ENCODE measurements around the gene PCDH9. TPM values are rescaled to one million over a fixed set of nuclear protein-coding genes. Genes with fewer than 3 reads are reported as not detected.

The PCDH9 gene
- total RNA-seq, 1 donor from 2014 or later = 5.1 TPM

DNA sequence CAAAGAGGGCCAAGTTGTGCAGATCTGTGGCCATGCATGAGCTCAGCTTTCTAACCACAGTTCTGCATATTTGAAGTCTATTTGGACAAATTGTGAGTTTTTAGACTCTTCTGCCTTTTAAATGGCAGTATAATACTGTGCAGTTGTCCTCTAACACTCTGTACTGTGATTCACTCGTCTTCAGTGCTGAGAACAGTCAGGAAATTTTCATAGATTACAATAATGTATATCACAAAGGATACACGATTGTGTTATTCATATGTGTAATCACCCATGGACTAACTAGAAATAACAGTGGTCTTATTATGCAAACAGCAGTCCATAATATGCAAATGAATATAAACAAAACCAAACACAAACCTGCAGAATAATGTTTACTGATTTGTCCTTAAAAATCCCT lies 259.1 kb downstream of the PCDH9 start:
- Histone ChIP-seq H3K27me3 (no peaks in the 10 kb centered on the region), H3K4me1 (no peaks in the 10 kb centered on the region), H3K36me3 (no peaks in the 10 kb centered on the region), H3K27ac (no peak overlapping the region), H3K9me3 (no peaks in the 10 kb centered on the region), H3K4me3 (no peak overlapping the region)
- ATAC-seq (no peak), DNase-seq (no peak)
- intact Hi-C loops (cut with DNase I) = no loop called here
- TF ChIP-seq, protein P1, sequence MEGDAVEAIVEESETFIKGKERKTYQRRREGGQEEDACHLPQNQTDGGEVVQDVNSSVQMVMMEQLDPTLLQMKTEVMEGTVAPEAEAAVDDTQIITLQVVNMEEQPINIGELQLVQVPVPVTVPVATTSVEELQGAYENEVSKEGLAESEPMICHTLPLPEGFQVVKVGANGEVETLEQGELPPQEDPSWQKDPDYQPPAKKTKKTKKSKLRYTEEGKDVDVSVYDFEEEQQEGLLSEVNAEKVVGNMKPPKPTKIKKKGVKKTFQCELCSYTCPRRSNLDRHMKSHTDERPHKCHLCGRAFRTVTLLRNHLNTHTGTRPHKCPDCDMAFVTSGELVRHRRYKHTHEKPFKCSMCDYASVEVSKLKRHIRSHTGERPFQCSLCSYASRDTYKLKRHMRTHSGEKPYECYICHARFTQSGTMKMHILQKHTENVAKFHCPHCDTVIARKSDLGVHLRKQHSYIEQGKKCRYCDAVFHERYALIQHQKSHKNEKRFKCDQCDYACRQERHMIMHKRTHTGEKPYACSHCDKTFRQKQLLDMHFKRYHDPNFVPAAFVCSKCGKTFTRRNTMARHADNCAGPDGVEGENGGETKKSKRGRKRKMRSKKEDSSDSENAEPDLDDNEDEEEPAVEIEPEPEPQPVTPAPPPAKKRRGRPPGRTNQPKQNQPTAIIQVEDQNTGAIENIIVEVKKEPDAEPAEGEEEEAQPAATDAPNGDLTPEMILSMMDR (IDR thresholded peaks at IDR 0.05) = no peak

DNA sequence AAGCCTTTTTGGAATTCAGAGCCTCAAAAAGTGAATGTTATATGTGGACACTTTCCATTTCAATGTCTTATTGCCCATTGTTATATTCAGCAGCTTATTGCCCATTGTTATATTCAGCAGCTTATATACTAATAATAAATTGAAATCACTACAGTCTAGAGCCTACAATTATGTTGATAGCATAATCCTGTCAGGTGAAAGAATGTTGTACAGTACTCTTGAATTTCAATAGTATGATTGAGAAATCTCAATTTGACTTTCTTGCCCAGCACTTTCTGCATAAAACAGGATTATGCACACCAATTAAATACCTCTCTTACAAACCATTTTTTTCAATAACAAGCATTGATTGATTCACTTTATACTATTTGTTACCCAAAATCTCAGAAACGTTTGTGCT lies 260.8 kb downstream of the PCDH9 start:
- TF ChIP-seq, protein P1 (IDR thresholded peaks at IDR 0.05) = no peak
- Histone ChIP-seq H3K4me1 (no peaks in the 10 kb centered on the region), H3K4me3 (no peak overlapping the region), H3K27me3 (no peaks in the 10 kb centered on the region), H3K36me3 (no peaks in the 10 kb centered on the region), H3K27ac (no peak overlapping the region), H3K9me3 (no peaks in the 10 kb centered on the region)
- DNase-seq (no peak), ATAC-seq (no peak)
- intact Hi-C loops (cut with DNase I) = no loop called here

DNA sequence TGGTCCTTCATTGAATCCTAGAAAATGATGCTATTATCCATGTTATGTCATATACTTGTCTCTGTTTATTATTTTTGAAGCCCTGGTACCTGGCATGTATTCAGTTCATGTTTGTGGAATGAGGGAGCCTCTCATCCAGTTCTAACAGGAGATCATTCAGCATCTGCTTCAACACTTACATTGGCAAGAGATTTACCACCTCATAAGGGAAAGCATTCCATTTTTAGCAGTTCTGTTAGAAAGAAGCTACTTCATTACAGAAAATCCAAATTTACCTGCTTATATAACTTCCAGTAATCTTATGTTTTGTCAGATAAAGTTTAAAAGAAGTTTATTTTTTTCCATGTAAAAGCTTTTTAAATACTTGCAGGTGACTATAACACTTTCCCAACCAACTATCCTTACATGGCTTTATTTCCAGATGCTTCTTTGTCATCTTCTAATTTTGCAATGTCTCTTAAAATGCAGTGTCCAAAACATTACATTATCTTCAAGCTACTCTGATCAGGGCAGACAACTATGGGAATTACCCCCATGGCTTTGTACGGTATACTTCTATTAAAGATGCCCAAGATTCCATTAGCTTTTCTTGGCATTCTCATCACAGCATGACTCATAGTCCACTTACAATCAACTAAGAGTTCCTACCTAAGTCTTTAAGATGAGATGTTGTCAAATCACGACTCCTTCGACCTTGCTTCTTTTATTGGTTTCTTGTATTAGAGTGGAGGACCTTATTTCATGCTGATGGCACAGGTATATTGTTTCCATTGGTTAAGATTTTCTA lies 262.1 kb downstream of the PCDH9 start:
- intact Hi-C loops (cut with DNase I) = no loop called here
- no peaks in the 10 kb centered on the region for H3K27me3 ChIP-seq
- no peaks in the 10 kb centered on the region for H3K9me3 ChIP-seq
- TF ChIP-seq, protein P1 (IDR thresholded peaks at IDR 0.05) = no peak
- ATAC-seq = no peak
- H3K36me3 ChIP-seq = no peaks in the 10 kb centered on the region
- H3K4me3 ChIP-seq = no peak overlapping the region
- no peak overlapping the region for H3K27ac ChIP-seq
- no peaks in the 10 kb centered on the region for H3K4me1 ChIP-seq
- DNase-seq = no peak

DNA sequence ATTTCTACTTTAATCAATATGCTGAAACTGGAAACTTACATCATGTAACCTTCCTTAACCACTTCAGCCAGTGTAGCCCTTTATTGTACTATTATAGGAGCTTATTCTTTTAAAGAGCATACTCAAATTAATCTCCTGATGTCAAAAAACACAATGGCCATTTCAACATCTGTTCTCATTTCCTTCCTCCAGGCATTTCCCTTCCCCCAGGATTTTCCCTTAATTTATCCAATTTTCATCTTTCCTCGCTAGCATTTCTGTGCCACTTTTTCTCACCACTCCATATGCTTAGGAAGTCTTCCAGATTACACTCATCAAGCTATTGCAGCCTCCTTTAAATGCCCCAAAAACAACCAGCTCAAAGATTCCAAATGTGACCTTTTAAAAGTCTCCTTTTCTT lies 265.0 kb downstream of the PCDH9 start:
- Histone ChIP-seq H3K9me3 (no peaks in the 10 kb centered on the region), H3K4me1 (no peaks in the 10 kb centered on the region), H3K4me3 (no peak overlapping the region), H3K36me3 (no peaks in the 10 kb centered on the region), H3K27me3 (no peaks in the 10 kb centered on the region), H3K27ac (no peak overlapping the region)
- intact Hi-C loops (cut with DNase I) = no loop called here
- DNase-seq (no peak), ATAC-seq (no peak)
- TF ChIP-seq, protein P1 (IDR thresholded peaks at IDR 0.05) = no peak

DNA sequence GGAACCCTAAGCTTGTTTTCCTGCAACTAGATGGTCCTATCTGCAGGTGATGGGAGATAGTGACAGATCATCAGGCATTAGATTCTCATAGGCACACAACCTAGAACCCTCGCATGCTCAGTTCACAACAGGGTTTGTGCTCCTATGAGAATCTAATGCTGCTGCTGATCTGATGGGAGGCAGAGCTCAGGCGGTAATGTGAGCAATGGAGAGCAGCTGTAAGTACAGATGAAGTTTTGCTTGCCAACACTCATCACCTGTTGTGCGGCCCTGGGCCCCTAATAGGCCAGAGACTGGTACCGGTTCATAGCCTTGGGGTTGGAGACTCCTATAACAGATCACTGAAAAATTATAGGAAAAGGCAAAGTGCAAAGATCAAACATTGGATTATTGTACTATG lies 267.2 kb downstream of the PCDH9 start:
- DNase-seq = no peak
- H3K4me3 ChIP-seq = no peak overlapping the region

More for the DNA sequence above, 267.2 kb downstream of the PCDH9 start:
- intact Hi-C loops (cut with DNase I) = no loop called here
- no peaks in the 10 kb centered on the region for H3K4me1 ChIP-seq
- TF ChIP-seq, protein P1 (IDR thresholded peaks at IDR 0.05) = no peak
- H3K9me3 ChIP-seq = no peaks in the 10 kb centered on the region
- ATAC-seq = no peak
- no peak overlapping the region for H3K27ac ChIP-seq
- no peaks in the 10 kb centered on the region for H3K36me3 ChIP-seq
- no peaks in the 10 kb centered on the region for H3K27me3 ChIP-seq
